GM18519 (cell line): ENCODE measurements around the gene ADCK2.
A peak's percentile ranks its signal among the peaks of the same experiment; 100 is the strongest.
"Not testable (repeated sequence)": the region's sequence is repeated elsewhere in the genome, so short reads cannot be mapped to it uniquely, and the experiment has no call there.

Experiments used
- ATAC-seq: cut with Tn5 transposase; IDR thresholded peaks from one replicate; pipeline ENCODE4 v1.9.1; 2021; ENCODE audit warnings: mild to moderate bottlenecking, moderate library complexity; ENCODE audit not compliant: unreplicated experiment, low FRiP score

The ADCK2 gene

GRCh38 chr7:140671966-140672365 lies 779 bp upstream of the ADCK2 start:
- no peak for ATAC-seq

- peak; percentile 35 for ATAC-seq
Measured at GRCh38 chr7:140673063-140673773, 473 bp downstream of the ADCK2 start.

GRCh38 chr7:140673774-140674155 lies 1.0 kb downstream of the ADCK2 start:
- no peak for ATAC-seq

GRCh38 chr7:140674356-140674800 lies 1.6 kb downstream of the ADCK2 start:
- no peak for ATAC-seq

GRCh38 chr7:140674899-140675701 lies 2.4 kb downstream of the ADCK2 start:
- ATAC-seq, result no peak

- no peak for ATAC-seq
Measured at GRCh38 chr7:140675726-140676125, 3.0 kb downstream of the ADCK2 start.

- peak; percentile 66 for ATAC-seq
Measured at GRCh38 chr7:140676306-140676705, 3.6 kb downstream of the ADCK2 start.

GRCh38 chr7:140676956-140677355 lies 4.2 kb downstream of the ADCK2 start:
- not testable (repeated sequence) for ATAC-seq

GRCh38 chr7:140677496-140677895 lies 4.8 kb downstream of the ADCK2 start:
- ATAC-seq, result no peak

- no peak for ATAC-seq
Measured at GRCh38 chr7:140678081-140678815, 5.5 kb downstream of the ADCK2 start.

GRCh38 chr7:140678816-140679130 lies 6.0 kb downstream of the ADCK2 start:
- no peak for ATAC-seq

GRCh38 chr7:140679186-140679585 lies 6.4 kb downstream of the ADCK2 start:
- no peak for ATAC-seq

GRCh38 chr7:140680886-140681285 lies 8.1 kb downstream of the ADCK2 start:
- no peak for ATAC-seq

GRCh38 chr7:140681766-140682165 lies 9.0 kb downstream of the ADCK2 start:
- no peak for ATAC-seq

GRCh38 chr7:140683657-140684056 lies 10.9 kb downstream of the ADCK2 start:
- ATAC-seq, result no peak

- ATAC-seq, result no peak
Measured at GRCh38 chr7:140684066-140684950, 11.6 kb downstream of the ADCK2 start.

GRCh38 chr7:140685407-140686087 lies 12.8 kb downstream of the ADCK2 start:
- ATAC-seq, result no peak

GRCh38 chr7:140686921-140687320 lies 14.2 kb downstream of the ADCK2 start:
- no peak for ATAC-seq

- no peak for ATAC-seq
Measured at GRCh38 chr7:140688341-140688740, 15.6 kb downstream of the ADCK2 start.
